Large intestine (tissue), 3 donors: ENCODE measurements around the gene BAHCC1. TPM values are rescaled to one million over a fixed set of nuclear protein-coding genes. Genes with fewer than 3 reads are reported as not detected.

Experiments
- DNase-seq, 2 donors: peaks; one replicate each; pipeline versions ENCODE4 v3.0.0 to v3.0.0-alpha.2; 2013
- H3K27ac ChIP-seq: one replicate; pipeline ENCODE4 v1.5.1; 2013; ENCODE audit warnings: low read length
- H3K27me3 ChIP-seq: 2 replicates; pipeline ENCODE4 v1.6.1; 2013; ENCODE audit warnings: low read length; ENCODE audit not compliant: control insufficient read depth, insufficient read depth
- H3K36me3 ChIP-seq: 2 replicates; pipeline ENCODE4 v1.6.1; 2013; ENCODE audit warnings: low read length; ENCODE audit not compliant: control insufficient read depth, insufficient read depth
- H3K4me1 ChIP-seq: one replicate; pipeline ENCODE4 v1.6.1; 2013; ENCODE audit warnings: low read length; ENCODE audit not compliant: control insufficient read depth, insufficient read depth
- H3K4me3 ChIP-seq: one replicate; pipeline ENCODE4 v1.5.1; 2013; ENCODE audit warnings: low read length
- H3K9me3 ChIP-seq: one replicate; pipeline ENCODE4 v1.6.1; 2013; ENCODE audit warnings: mild to moderate bottlenecking, low read depth, low read length, moderate library complexity; ENCODE audit not compliant: control insufficient read depth
- WGBS: methylation state at CpG from one replicate; pipeline ENCODE4 v1.1.5; 2013; ENCODE audit warnings: low lambda C conversion rate; ENCODE audit not compliant: insufficient coverage; 5-methylcytosine and 5-hydroxymethylcytosine counted together
- polyA plus RNA-seq: library from polyadenylated mRNA; unstranded; fragments of 120-200 nt; gene quantifications from one replicate; pipeline ENCODE4 v1.2.1, GENCODE V29; 2013

Gene BAHCC1
- polyA plus RNA-seq, 1 donor: 21.9 TPM

GRCh38 chr17:81500047-81500446, 104.8 kb downstream of the BAHCC1 start:
- Histone ChIP-seq H3K27ac (no peak overlapping the region), H3K9me3 (no peaks in the 10 kb centered on the region), H3K36me3 (no peaks in the 10 kb centered on the region), H3K4me3 (no peak overlapping the region), H3K27me3 (peaks cover 15% of the 10 kb centered on the region), H3K4me1 (no peaks in the 10 kb centered on the region)
- no CpG with 5 or more reads among the region's 7 CpGs for WGBS
- no peak for DNase-seq

GRCh38 chr17:81502471-81503017, 107.3 kb downstream of the BAHCC1 start:
- Histone ChIP-seq H3K4me3 (no peak overlapping the region), H3K4me1 (no peaks in the 10 kb centered on the region), H3K36me3 (no peaks in the 10 kb centered on the region), H3K9me3 (no peaks in the 10 kb centered on the region), H3K27me3 (peaks cover 12% of the 10 kb centered on the region), H3K27ac (no peak overlapping the region)
- DNase-seq: no peak
- 95% methylated on average over 4 of the region's 12 CpGs for WGBS

GRCh38 chr17:81503619-81504018, 108.4 kb downstream of the BAHCC1 start:
- no peak for DNase-seq
- H3K27ac ChIP-seq: no peak overlapping the region
- H3K36me3 ChIP-seq: peaks cover 2% of the 10 kb centered on the region
- H3K4me3 ChIP-seq: no peak overlapping the region
- H3K9me3 ChIP-seq: no peaks in the 10 kb centered on the region
- H3K4me1 ChIP-seq: peaks cover under 1% of the 10 kb centered on the region
- peaks cover 10% of the 10 kb centered on the region for H3K27me3 ChIP-seq

- Histone ChIP-seq H3K36me3 (peaks cover 35% of the 10 kb centered on the region), H3K27ac (peak overlapping the region; percentile 85), H3K4me1 (peaks cover 14% of the 10 kb centered on the region), H3K9me3 (peaks cover 3% of the 10 kb centered on the region), H3K27me3 (no peaks in the 10 kb centered on the region), H3K4me3 (peak overlapping the region; percentile 98)
- peak in 1 of 2 donors; percentile 38 for DNase-seq
- 82% methylated on average over 3 of the region's 10 CpGs for WGBS
Measured at GRCh38 chr17:81508639-81509206, 113.5 kb downstream of the BAHCC1 start.

- H3K27ac ChIP-seq: peak overlapping the region; percentile 85
- peaks cover 35% of the 10 kb centered on the region for H3K36me3 ChIP-seq
- peaks cover 3% of the 10 kb centered on the region for H3K9me3 ChIP-seq
- DNase-seq: peak; percentile 59 to 84
- H3K27me3 ChIP-seq: no peaks in the 10 kb centered on the region
- H3K4me1 ChIP-seq: peaks cover 14% of the 10 kb centered on the region
- WGBS: 0% methylated on average over 1 of the region's 12 CpGs
- peak overlapping the region; percentile 98 for H3K4me3 ChIP-seq
Measured at GRCh38 chr17:81509207-81509971, 114.1 kb downstream of the BAHCC1 start.

- H3K4me3 ChIP-seq: peak overlapping the region; percentile 98
- H3K27ac ChIP-seq: peak overlapping the region; percentile 85
- DNase-seq: peak in 1 of 2 donors; percentile 12
- H3K36me3 ChIP-seq: peaks cover 35% of the 10 kb centered on the region
- H3K9me3 ChIP-seq: peaks cover 3% of the 10 kb centered on the region
- H3K27me3 ChIP-seq: no peaks in the 10 kb centered on the region
- H3K4me1 ChIP-seq: peaks cover 14% of the 10 kb centered on the region
- no CpG with 5 or more reads among the region's 22 CpGs for WGBS
Measured at GRCh38 chr17:81509972-81510784, 114.9 kb downstream of the BAHCC1 start.

GRCh38 chr17:81510785-81511553, 115.7 kb downstream of the BAHCC1 start:
- Histone ChIP-seq H3K36me3 (peaks cover 35% of the 10 kb centered on the region), H3K27me3 (no peaks in the 10 kb centered on the region), H3K4me1 (peaks cover 21% of the 10 kb centered on the region), H3K9me3 (peaks cover 3% of the 10 kb centered on the region), H3K4me3 (peak overlapping the region; percentile 98), H3K27ac (peak overlapping the region; percentile 90)
- peak in 1 of 2 donors; percentile 27 for DNase-seq
- no CpG with 5 or more reads among the region's 48 CpGs for WGBS

- DNase-seq: no peak
- WGBS: 0% methylated on average over 2 of the region's 9 CpGs
- H3K4me1 ChIP-seq: peaks cover 23% of the 10 kb centered on the region
Measured at GRCh38 chr17:81511554-81511803, 116.2 kb downstream of the BAHCC1 start.

GRCh38 chr17:81511804-81512561, 116.7 kb downstream of the BAHCC1 start:
- Histone ChIP-seq H3K27me3 (no peaks in the 10 kb centered on the region), H3K4me3 (peak overlapping the region; percentile 98), H3K9me3 (peaks cover 3% of the 10 kb centered on the region), H3K36me3 (peaks cover 35% of the 10 kb centered on the region), H3K4me1 (peaks cover 25% of the 10 kb centered on the region), H3K27ac (peak overlapping the region; percentile 90)
- DNase-seq: peak in 1 of 2 donors; percentile 14
- 0% methylated on average over 1 of the region's 62 CpGs for WGBS

More at GRCh38 chr17:81511554-81511803, 116.2 kb downstream of the BAHCC1 start:
- peak overlapping the region; percentile 90 for H3K27ac ChIP-seq
- H3K36me3 ChIP-seq: peaks cover 35% of the 10 kb centered on the region
- peaks cover 3% of the 10 kb centered on the region for H3K9me3 ChIP-seq
- peak overlapping the region; percentile 98 for H3K4me3 ChIP-seq
- H3K27me3 ChIP-seq: no peaks in the 10 kb centered on the region
